Left renal pelvis (tissue), 4 donors: ENCODE data around the gene NOTO. TPM values are rescaled to one million over a fixed set of nuclear protein-coding genes. Genes with fewer than 3 reads are reported as not detected.
A peak's percentile ranks its signal among the peaks of the same experiment; 100 is the strongest.
"Not testable (repeated sequence)": the region's sequence is repeated elsewhere in the genome, so short reads cannot be mapped to it uniquely, and the experiment has no call there.

Experiments used
- DNase-seq, 4 donors: peaks; one replicate each; pipeline ENCODE4 v3.0.0-alpha.2; 2013; ENCODE audit warnings: low read depth in 4 of 4, low spot score in 3 of 4
- polyA plus RNA-seq, 4 donors: library from polyadenylated mRNA; unstranded; fragments of 120-200 nt; gene quantifications; one replicate each; pipeline ENCODE4 v1.2.1, GENCODE V29; 2013; ENCODE audit not compliant: insufficient read length in 4 of 4

Gene NOTO
- polyA plus RNA-seq, 4 donors, result 0.04 to 0.14 (median 0.10) TPM; not detected in 1

DNA sequence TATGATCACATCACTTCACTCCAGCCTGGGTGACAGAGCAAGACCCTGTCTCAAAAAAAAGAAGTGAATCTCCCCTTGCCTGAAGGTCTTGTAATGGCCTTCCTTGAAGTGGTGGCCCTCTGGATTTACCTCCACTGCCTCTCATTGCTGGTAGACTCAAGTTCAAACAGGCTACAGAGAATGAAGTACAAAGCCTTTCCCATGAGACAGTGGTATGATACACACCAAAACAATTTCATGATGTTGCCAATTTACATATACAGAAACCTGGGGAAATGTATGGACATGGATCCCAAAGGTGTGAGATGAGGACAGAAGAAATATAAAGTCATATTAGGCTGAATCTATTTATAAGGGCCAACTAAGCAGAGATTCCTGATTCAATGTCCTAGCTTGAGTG is 4.8 kb upstream of the NOTO start:
- no peak for DNase-seq

DNA sequence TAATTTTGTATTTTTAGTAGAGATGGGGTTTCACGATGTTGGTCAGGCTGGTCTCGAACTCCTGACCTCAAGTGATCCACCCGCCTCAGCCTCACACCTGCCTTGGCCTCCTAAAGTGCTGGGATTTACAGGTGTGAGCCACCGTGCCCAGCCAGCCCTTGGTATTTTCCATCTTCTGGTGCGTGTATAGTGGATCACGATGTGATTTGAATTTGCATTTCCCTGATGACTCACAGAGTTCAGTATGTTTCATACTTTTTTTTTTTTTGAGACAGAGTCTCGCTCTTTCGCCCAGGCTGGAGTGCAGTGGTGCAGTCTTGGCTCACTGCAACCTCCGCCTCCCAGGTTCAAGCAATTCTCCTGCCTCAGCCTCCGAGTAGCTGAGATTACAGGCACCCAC is 2.1 kb upstream of the NOTO start:
- not testable (repeated sequence) for DNase-seq

DNA sequence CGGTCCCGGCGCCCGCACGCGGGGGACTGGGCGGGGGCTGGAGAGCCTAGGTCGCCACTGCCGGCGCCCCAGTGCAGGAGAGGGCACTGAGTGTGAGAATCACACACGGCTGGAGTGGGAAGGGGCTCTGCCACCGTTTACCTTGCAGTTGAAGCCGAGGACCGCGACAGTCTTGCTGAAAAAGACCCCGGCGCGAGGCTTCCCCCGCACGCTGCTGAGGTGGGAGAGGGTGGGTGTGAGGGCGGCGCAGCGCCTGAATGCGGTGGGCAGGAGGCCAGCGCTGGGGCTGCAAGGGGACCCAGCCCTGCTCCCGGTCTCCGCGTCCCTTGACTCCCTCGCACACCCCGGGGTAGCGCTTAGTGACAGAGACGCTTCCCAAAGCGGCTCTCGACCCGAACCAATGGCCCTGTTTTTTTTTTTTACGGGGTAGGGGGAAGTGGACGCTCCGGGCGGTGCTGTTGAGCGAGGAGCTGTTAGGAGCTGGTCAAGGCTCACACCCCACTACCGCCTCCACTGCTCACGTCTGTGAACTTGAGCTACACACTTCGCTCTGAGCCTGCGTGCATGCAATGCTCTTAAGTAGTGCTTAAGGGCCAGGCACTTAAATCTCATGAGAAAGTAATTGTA is 794 bp downstream of the NOTO start:
- DNase-seq, result no peak

DNA sequence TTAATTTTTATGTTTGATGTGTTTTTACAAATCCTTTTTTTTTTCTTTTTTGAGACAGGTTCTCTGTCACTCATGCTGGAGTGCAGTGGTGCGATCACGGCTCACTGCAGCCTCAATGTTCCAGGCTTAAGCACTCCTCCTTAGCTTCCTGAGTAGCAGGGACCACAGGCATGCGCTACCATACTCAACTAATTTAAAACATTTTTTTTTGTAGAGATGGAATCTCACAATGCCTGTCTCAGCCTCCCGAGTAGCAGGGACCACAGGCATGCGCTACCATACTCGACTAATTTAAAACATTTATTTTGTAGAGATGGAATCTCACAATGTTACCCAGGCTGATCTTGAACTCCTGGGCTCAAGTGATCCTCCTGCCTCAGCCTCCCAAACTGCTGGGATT is 3.2 kb downstream of the NOTO start:
- no peak for DNase-seq

DNA sequence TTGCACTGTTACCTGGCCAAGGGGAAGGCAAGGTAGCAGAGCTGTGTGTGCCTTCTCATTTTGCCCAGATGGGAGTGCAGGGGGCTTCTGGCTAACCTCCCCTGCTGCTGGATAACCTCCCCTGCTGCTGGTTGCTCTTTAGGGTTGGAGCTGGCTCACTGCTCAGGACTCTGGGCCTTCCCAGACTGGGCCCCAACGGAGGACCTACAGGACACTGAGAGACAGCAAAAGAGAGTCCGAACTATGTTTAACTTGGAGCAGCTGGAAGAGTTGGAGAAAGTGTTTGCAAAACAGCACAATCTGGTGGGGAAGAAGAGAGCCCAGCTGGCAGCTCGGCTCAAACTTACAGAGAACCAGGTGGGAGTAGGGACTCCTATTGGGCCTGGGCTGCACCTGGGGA is 5.9 kb downstream of the NOTO start:
- DNase-seq, result no peak

DNA sequence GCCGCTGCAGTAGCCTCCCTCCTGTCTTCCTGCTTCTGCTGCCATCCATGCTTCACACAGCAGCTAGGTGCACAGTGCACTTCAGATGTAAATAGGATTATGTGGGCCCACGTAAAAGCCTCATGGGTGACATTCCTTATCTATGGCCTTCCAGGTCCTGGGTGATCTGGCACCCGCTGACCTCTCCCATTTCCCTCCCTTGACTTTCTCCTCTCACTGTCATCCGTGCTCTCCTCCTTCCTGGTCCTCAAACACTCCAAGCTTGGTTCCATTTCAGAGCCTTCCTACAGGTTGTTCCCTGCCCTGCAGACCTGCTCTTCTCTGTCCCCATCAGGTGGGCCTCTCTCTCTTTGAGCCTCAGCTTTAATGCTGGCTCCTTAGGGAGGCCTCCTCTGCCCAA is 7.6 kb downstream of the NOTO start:
- no peak for DNase-seq

DNA sequence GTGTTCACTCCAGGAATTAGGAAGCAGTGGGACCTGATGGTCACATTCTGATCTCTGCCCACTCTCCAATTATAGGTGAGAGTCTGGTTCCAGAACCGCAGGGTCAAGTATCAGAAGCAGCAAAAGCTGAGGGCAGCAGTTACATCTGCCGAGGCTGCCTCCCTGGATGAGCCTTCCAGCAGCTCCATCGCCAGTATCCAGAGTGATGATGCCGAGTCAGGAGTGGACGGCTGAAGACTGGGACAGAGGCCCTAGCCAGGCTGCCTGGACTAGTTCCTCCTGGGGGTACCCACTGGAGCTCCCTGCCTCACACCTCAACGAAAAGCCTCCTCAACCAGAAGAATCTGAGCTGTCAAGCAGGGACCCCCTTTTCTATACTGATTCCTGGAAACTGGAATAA is 8.3 kb downstream of the NOTO start:
- DNase-seq, result no peak

DNA sequence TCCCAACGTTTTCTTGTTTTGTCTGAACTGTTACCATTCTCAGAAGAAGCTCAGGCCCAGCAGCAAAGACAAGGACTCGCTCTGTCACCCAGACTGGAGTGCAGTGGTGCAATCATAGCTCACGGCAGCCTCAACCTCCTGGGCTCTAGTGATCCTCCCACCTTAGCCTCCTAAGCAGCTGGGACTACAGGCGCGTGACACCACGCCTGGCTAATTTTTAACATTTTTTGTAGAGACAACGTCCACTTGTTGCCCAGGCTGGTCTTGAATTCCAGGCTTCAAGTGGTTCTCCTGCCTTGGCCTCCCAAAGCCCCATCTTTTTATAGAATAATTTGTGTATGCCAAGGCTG is 9.7 kb downstream of the NOTO start:
- no peak for DNase-seq

DNA sequence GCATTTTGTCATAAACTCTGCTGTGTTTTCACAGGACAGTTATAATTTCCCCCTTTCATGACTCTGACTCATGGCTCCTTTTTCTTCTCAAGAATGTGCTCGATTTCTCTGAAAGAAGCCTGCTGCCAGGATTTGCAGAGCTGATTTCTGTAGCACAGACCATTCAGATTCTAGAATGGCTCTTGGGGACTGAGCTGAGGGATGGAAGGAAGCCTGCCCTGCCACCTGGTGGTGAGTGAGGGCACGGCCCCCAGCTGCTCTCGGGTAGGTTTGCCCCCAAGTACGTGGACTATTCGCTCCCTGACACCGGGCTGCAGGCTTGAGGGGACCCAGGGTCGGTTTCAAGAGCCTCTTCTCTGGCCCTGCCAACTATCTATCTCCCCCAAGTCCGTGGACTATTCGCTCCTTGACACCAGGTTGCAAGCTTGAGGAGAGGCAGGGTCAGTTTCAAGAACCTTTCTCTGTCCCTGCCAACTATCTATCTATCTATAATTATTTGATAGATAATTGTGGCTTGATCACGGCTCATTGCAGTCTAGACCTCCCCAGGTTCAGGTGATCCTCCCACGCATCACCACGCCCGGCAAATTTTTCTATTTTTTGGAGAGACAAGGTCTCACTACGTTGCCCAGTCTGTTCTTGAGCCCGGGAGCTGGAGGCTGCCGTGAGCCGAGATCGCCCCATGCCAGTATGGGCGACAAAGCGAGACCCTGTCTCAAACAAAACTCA is 10.2 kb downstream of the NOTO start:
- peak in 1 of 4 donors; percentile 16 for DNase-seq

DNA sequence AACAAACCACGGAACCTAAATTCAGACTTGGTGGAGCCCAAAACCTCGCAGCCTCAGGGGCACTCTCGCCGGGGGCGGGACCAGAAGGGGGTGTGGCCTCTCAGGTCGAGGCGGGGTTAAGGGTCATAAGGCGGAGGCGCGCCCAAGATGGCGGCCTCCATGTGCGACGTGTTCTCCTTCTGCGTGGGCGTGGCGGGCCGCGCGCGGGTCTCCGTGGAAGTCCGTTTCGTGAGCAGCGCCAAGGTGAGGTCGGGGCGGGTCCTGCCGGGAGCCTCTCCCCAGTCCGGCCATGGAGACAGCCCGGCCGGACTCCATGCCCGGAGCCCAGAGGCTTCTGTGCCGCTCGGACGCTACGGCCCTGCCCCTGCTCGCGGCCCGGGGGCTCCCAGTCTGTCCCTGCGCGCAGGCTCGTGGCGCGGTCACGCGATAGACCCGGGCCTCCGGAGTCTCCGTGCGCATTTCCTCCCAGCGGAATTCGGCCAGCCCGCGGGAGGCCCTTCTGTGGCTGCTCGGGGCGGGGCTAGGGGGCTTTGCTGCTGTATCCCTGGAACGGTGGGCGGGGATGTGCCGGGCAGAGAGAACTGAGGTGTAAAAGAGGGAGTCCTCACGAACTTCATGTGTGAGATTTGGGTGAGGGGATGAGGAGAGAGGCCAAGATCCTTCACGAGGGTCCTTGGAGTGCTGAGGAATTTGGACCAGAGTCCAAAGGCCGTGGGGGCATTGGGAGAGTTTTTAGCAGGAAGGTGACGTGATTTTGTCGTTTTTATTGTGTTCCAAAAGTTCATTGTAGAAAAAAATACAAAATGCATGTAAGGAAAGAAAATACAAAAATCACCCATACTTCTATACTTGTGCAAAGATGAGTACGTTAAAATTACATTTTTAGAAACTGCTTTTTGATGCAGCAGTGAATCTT is 12.0 kb downstream of the NOTO start, which contains the start of gene SMYD5:
TSS of gene SMYD5 (plus strand) at position 126 of the 916 bp plus-strand sequence. CDS start at position 148, 22 bp downstream.
- peak in 3 of 4 donors; percentile 65 to 73 (median 66) for DNase-seq

DNA sequence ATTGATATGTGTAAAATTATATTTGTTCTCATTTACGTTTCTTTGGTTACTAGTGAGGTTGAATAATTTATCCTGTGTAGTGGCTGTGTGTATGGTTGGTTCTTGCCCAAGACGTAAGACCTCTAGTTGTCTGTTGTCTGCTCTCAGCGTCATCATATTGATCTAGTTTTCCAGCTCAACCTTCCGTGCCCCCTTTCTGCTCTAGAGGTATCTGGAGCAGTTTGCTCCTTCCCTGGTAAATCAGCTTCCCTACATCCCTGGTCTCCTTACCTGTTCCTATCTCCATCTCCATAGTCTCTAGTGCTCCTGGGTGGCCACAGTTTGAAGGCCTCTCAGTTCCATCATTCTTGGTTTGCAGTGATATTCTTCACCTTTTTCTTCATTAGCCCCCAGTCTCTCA is 12.9 kb downstream of the NOTO start:
- no peak for DNase-seq

DNA sequence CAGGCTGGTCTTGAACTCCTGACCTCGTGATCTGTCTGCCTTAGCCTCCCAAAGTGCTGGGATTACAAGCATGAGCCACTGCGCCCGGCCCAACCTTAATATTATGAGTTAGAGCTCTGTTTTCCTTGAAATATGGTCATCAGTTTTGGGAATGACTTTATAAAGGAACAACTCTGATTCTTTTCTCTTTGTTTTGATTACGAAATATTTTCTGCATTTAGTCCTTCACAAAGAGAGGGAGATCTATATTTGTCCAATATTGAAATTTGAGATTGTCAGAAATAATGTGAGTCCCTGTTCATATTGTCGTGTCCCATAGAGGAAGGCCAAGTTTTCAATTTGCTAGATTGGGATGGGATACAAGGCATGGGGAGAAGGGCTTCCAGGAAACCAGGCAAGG is 14.8 kb downstream of the NOTO start:
- DNase-seq, result no peak

DNA sequence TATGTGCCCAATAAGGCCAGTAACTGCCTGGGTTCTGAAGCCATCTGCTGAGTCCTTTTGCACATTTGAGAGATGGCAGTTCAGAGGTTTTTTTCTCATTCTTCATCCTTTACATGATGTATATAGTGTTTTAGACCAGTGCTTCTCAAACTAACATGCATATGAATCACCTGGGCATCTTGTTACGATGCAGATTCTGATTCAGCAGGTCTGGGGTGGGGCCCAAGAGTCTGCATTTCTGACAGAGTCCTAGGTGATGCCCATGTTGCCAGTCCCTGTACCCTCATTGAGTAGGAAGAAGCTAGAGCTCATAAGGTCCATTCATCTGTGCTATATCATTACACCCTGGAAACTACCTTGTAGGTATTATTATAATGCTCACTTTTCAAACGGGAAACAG is 15.5 kb downstream of the NOTO start:
- DNase-seq, result no peak

DNA sequence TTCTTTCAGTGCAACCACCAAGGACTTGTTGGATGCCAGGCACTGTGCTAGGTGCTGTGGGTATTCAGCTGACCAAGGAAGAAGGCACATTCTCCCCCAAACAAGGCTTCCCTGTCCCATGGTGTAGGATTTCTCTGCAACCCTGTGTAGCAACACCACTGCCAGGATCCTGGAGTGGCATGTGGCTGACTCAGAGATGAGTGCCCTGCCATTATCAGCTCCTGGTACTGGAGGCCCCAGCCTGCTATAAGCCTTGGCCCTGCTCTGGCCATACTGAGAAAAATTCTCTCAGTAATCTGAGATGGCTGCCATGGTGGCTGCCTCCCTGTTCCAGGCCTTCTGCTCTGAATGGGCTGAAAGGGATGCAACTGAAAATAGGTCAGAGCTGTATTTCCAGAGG is 15.9 kb downstream of the NOTO start:
- no peak for DNase-seq

DNA sequence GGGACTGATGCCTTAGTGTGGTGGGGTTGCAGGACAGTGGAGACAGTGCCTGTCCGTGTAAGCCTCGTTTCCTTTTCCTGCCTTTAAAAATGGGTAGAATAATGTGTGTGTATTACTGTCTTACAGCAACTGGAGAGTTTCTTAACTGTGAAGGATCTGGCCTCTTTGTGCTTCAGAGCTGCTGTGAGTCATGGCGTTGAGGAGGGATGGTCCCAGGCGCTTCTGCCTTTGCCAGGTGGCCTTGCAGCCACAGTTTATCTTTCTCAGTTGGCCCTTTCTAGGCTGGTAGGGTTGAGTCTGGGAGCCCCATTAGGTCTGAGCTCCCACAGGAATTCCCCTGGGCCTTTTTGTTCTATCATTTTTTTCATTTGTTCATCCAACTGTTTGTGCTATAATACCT is 21.4 kb downstream of the NOTO start:
- DNase-seq, result no peak

DNA sequence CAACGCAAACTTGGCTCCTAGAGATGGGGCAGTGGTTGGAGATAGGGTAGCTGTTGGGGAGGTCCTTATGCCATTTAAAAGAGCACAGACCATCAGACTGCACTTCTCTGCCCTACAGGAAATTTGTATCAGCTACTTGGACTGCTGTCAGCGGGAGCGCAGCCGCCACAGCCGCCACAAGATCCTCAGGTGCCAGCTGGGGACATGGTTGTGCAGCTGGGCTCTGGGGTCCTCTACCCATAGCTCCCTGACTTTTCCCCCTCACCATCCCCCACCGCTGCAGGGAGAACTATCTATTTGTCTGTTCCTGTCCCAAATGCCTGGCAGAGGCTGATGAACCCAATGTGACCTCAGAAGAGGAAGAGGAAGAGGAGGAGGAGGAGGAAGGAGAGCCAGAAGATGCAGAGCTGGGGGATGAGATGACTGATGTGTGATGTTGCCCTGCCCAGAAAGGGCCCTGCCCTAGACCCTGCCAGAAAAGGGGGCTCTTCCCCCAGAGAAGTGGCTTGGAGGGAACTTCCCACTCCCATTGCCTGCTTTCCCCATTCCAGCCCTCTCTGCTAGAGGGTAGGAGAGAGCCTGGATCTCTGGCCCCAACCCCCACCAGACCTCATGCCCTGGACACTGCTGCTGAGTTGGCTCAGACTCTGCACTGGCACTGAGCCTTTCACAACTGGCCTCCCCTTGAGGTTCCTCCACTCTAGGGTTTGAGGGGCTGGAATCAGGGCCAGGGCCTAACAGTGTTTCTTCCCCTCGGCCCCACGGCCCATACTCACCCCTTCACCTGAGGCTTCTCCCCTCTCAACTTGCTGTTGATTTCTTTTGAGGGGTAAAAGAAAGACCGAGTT is 23.4 kb downstream of the NOTO start:
- no peak for DNase-seq

DNA sequence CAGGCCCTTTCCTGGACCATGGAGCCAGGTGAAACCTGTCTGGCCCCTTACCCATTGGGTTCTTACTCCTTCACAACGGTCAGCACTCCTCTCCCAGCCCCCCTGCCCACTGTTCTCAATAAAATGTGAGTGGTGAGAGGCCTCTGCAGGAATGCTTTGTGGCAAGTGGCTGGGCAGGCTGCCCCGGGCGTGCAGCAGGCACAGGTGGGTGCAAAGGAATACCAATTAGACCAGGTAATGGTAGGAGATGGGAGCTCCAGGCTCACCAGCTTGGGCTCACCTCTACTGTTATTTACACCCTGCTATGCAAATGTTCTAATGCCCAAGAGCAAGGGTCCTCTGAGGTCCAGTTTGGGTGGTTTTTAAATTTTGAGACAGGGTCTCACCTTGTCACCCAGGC is 24.7 kb downstream of the NOTO start:
- no peak for DNase-seq

DNA sequence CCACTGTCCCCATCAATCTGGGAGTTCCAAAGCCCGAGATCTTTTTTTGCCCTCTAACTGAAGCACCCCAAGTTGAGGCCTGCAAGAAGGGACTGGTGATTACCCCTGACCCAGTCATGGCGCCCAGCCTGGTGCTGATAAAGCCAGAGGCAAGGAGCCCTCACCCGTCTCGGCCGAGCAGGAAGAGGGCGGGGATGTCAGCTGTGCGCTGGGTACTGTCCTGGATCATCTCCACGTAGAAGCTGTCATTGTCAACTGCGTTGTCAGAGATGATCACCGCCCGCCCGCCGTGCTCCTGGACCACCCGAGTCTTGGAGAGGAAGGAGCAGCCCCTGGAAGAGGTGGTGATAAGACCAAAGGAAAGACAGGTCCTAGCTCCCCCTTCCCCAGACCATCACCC is 26.3 kb downstream of the NOTO start:
- no peak for DNase-seq

DNA sequence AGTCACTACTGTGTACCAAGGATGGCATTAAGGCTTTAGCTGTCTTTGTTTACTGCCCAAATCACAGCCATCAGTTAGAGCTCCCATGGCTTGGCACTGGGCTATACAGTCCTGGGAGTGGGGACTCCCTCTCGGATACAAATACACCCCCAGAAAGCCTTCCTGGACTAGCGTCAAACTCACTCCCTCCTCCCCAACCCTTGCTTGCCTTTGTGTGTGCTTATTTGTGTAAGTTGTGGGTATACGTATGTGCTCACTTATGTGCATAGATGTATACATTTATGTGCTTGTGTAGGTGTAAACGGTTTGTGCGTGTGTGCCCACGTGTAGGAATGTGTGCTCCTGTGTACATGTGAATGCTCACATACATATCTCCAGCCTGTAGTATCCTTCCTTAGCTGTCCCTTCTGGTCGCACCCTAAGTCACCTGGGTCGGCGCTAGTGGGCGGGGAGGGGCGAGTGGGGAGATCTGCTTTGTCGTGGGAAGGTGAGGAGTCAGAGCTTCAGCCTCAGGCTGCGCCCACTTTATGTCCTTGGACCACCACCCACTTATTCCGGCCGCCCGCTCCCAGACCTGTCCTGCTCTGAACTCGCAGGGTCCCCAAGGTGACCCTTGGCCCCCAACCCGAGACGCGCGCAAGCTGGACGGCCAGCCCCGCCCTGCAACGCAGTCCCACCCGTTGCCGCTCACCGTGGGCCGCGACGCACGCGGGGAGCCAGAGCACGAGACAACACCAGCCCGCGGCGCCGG is 30.2 kb downstream of the NOTO start:
- DNase-seq, result no peak
